ENCODE results near the gene PEPD. TPM values are rescaled to one million over a fixed set of nuclear protein-coding genes. Genes with fewer than 3 reads are reported as not detected.

The PEPD gene
- total and polyA plus RNA-seq, 2 of the 4 experiments (the other 2 are of a cell fraction) = 36.7 to 88.4 TPM

DNA sequence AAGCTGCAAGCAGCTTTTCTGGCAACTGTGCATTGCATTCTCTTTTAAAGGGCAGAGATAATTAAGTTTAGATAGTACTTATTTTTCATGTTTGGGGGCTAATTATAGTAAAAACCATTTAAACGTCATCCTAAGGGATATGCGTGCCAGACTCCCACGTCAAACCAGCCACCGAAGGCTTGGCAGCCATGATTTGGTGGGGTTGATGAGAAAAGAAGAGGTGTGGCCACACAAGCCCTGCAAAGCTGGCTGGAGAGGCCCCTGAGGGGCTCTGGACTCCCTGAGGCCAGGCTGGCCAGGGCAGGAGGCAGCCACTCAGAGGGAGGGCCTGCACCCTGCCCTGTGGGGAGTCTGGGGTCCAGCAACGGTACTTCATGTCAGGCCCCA lies 17.5 kb downstream of the PEPD start:
- WGBS, 2 experiments (ENCODE audit: extremely low coverage in 2 of 2, insufficient read length in 1 of 2) = 92% methylated on average over 4 of the region's 5 CpGs; no CpG with 5 or more reads in 1 of the 2 experiments
- CTCF ChIA-PET = no interaction called here
- dilution Hi-C loops (cut with HindIII; ENCODE audit: low sequenced_read_pairs, unreplicated experiment) (no loop called here), intact Hi-C loops (cut with micrococcal nuclease) (no loop called here), in situ Hi-C loops (cut with MboI; ENCODE audit: low sequenced_read_pairs) (no loop called here)
- no TSS peak for BruUV-seq (replicated peaks)
- no peak overlapping the region for H3K9ac ChIP-seq (ENCODE audit: low read depth, low read length)
- no peak overlapping the region for H3K18ac ChIP-seq (ENCODE audit: low read depth, low read length)
- no peak overlapping the region for H3K4me2 ChIP-seq (ENCODE audit: low read depth, low read length)
- no peak overlapping the region for H4K8ac ChIP-seq (ENCODE audit: low read depth in 2 of 2, low read length in 2 of 2)
- H3K23ac ChIP-seq (ENCODE audit: low read depth, low read length) = no peak overlapping the region
- no peak overlapping the region for H2BK120ac ChIP-seq (ENCODE audit: low read depth, low read length)
- H3K4ac ChIP-seq (ENCODE audit: low read depth, low read length) = no peak overlapping the region
- peaks cover 8% of the 10 kb centered on the region; the same call in 1 of the 2 replicates for H3K36me3 ChIP-seq (ENCODE audit: control insufficient read depth, insufficient read depth, low read length)
- no peak overlapping the region for H4K5ac ChIP-seq (ENCODE audit: low read depth, low read length)
- H2BK15ac ChIP-seq (ENCODE audit: low read depth, low read length) = no peak overlapping the region
- TF ChIP-seq RCOR1 (IDR thresholded peaks at IDR 0.05; ENCODE audit: insufficient replicate concordance, low read length) (no peak), RAD21 (IDR thresholded peaks at IDR 0.05; ENCODE audit: low read length) (no peak), BHLHE40 (IDR thresholded peaks at IDR 0.05; ENCODE audit: low read depth, low read length) (no peak), NFE2L2 (IDR thresholded peaks at IDR 0.05; ENCODE audit: low read depth, low read length) (no peak), SMC3 (IDR thresholded peaks at IDR 0.05; ENCODE audit: low read depth, low read length) (no peak), CHD1 (IDR thresholded peaks at IDR 0.05; ENCODE audit: low read depth, low read length) (no peak), CEBPB (IDR thresholded peaks at IDR 0.05; ENCODE audit: low read depth, low read length) (no peak), MAFK (IDR thresholded peaks at IDR 0.05; ENCODE audit: low read depth, low read length) (no peak), MXI1 (IDR thresholded peaks at IDR 0.05; ENCODE audit: borderline replicate concordance, low read depth, low read length) (no peak), ELK1 (IDR thresholded peaks at IDR 0.05; ENCODE audit: borderline replicate concordance, low read depth, low read length) (no peak), RFX5 (IDR thresholded peaks at IDR 0.05; ENCODE audit: low read depth, low read length) (no peak)
- TF ChIP-seq, protein P1, sequence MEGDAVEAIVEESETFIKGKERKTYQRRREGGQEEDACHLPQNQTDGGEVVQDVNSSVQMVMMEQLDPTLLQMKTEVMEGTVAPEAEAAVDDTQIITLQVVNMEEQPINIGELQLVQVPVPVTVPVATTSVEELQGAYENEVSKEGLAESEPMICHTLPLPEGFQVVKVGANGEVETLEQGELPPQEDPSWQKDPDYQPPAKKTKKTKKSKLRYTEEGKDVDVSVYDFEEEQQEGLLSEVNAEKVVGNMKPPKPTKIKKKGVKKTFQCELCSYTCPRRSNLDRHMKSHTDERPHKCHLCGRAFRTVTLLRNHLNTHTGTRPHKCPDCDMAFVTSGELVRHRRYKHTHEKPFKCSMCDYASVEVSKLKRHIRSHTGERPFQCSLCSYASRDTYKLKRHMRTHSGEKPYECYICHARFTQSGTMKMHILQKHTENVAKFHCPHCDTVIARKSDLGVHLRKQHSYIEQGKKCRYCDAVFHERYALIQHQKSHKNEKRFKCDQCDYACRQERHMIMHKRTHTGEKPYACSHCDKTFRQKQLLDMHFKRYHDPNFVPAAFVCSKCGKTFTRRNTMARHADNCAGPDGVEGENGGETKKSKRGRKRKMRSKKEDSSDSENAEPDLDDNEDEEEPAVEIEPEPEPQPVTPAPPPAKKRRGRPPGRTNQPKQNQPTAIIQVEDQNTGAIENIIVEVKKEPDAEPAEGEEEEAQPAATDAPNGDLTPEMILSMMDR (conservative IDR thresholded peaks at IDR 0.05; ENCODE audit: low read depth, low read length) = no peak
- no peaks in the 10 kb centered on the region for H3K9me3 ChIP-seq (ENCODE audit: control insufficient read depth, insufficient read depth, low read length)
- H2BK5ac ChIP-seq (ENCODE audit: low read depth, low read length, poor library complexity, severe bottlenecking) = no peak overlapping the region
- peaks cover 6 to 16% of the 10 kb centered on the region in 2 experiments; a peak in 3 of 4 replicates for H3K79me1 ChIP-seq (ENCODE audit: low read depth in 1 of 2, low read length in 2 of 2)
- no peak overlapping the region for H2AK5ac ChIP-seq (ENCODE audit: low read depth, low read length)
- H2BK20ac ChIP-seq (ENCODE audit: low read depth, low read length) = no peak overlapping the region
- H3K4me3 ChIP-seq (ENCODE audit: insufficient read depth, low read depth, low read length) = no peak overlapping the region
- H3K27ac ChIP-seq (ENCODE audit: insufficient read depth, low read length) = no peak overlapping the region
- no peak overlapping the region for H3K56ac ChIP-seq (ENCODE audit: extremely low read depth, insufficient read depth, low read length)
- no peak overlapping the region for H3K14ac ChIP-seq (replicated peaks; ENCODE audit: low read depth, low read length)
- no peak overlapping the region for H2AK9ac ChIP-seq (replicated peaks; ENCODE audit: low read depth, low read length, poor library complexity)
- POLR2A ChIA-PET (ENCODE audit: unreplicated experiment) = no interaction called here
- H3K27me3 ChIP-seq (ENCODE audit: control insufficient read depth, insufficient read depth, low read length) = no peaks in the 10 kb centered on the region
- ATAC-seq (ENCODE audit: low read depth) = no peak
- no peaks in the 10 kb centered on the region for H3K4me1 ChIP-seq (ENCODE audit: control insufficient read depth, insufficient read depth, low read length)
- H4K91ac ChIP-seq (ENCODE audit: insufficient read depth, low read depth, low read length) = no peak overlapping the region
- H2AFZ ChIP-seq (replicated peaks; ENCODE audit: low read length, poor library complexity) = no peak overlapping the region
- peaks cover 8% of the 10 kb centered on the region for H4K20me1 ChIP-seq (ENCODE audit: insufficient read depth, low read length)
- H3K9me1 ChIP-seq (ENCODE audit: insufficient read depth, low read length) = peaks cover 14% of the 10 kb centered on the region; the same call in 1 of the 2 replicates
- no peak for DNase-seq
